K562 (cell line): ENCODE measurements around the gene AFG1L. TPM values are rescaled to one million over a fixed set of nuclear protein-coding genes. Genes with fewer than 3 reads are reported as not detected.

Experiments
- BCL6 ChIP-seq: fragments of 250-450 bp; sonication (Bioruptor Pico); IDR thresholded peaks from 2 replicates; pipeline ENCODE4 v1.4.0; 2020
- CBX3 ChIP-seq, 2 experiments: IDR thresholded peaks; 1 replicate in 1 of 2; 2 replicates in 1 of 2; pipeline ENCODE4 v1.6.1; 2012; ENCODE audit warnings: inconsistent platforms in 2 of 2, low read length in 2 of 2, borderline replicate concordance in 1 of 2, control low read depth in 1 of 2
- CTBP1 ChIP-seq: fragments of 450-650 bp; IDR thresholded peaks from 2 replicates; pipeline ENCODE4 v1.6.1; 2016; ENCODE audit warnings: borderline replicate concordance
- IRF2 ChIP-seq: sonication (generic); formaldehyde crosslinking; IDR thresholded peaks from 2 replicates; pipeline ENCODE4 v1.8.1; 2022; ENCODE audit warnings: mild to moderate bottlenecking, missing genetic modification reagents
- JUND ChIP-seq, 2 experiments: IDR thresholded peaks; 2 replicates in 1 of 2; 3 replicates in 1 of 2; pipeline ENCODE4 v1.6.1; 2011; ENCODE audit warnings: borderline replicate concordance in 2 of 2, low read depth in 2 of 2, low read length in 2 of 2, improper control_type of control experiment in 1 of 2, missing biosample characterization in 1 of 2, missing genetic modification characterization in 1 of 2, missing genetic modification reagents in 1 of 2
- KAT2B ChIP-seq: IDR thresholded peaks from one replicate; pipeline ENCODE4 v1.6.1; 2012; ENCODE audit warnings: low read depth, mild to moderate bottlenecking, control low read depth, inconsistent platforms, low read length, moderate library complexity
- POLR2B ChIP-seq: fragments of 450-650 bp; IDR thresholded peaks from 2 replicates; pipeline ENCODE4 v1.6.1; 2018; ENCODE audit warnings: low read depth; ENCODE audit not compliant: partially characterized antibody
- SAFB ChIP-seq: fragments of 200-400 bp; formaldehyde crosslinking; IDR thresholded peaks from 2 replicates; pipeline ENCODE4 v1.6.1; 2017; ENCODE audit warnings: low read depth, low read length, borderline replicate concordance
- SOX6 ChIP-seq: fragments of 450-650 bp; IDR thresholded peaks from 2 replicates; pipeline ENCODE4 v1.6.1; 2014; ENCODE audit warnings: mild to moderate bottlenecking
- SRSF7 ChIP-seq: fragments of 200-400 bp; formaldehyde crosslinking; optimal IDR thresholded peaks from 2 replicates; pipeline ENCODE3; 2017; ENCODE audit warnings: mild to moderate bottlenecking, low read depth, low read length
- TAF7 ChIP-seq: fragments of 450-650 bp; IDR thresholded peaks from 2 replicates; pipeline ENCODE4 v1.6.1; 2016; ENCODE audit warnings: missing genetic modification characterization, missing compliant biosample characterization
- ZNF280A ChIP-seq: fragments of 450-650 bp; IDR thresholded peaks from 2 replicates; pipeline ENCODE4 v1.6.1; 2018; ENCODE audit warnings: mild to moderate bottlenecking, low read depth; ENCODE audit not compliant: partially characterized antibody
- ZNF551 ChIP-seq: fragments of 250-450 bp; sonication (Bioruptor Pico); IDR thresholded peaks from 2 replicates; pipeline ENCODE4 v1.5.0; 2021; ENCODE audit warnings: mild to moderate bottlenecking, moderate library complexity
- ZNF583 ChIP-seq: fragments of 250-450 bp; sonication (Bioruptor Pico); IDR thresholded peaks from 2 replicates; pipeline ENCODE4 v1.4.0; 2020
- ZNF79 ChIP-seq: fragments of 250-450 bp; sonication (Bioruptor Pico); IDR thresholded peaks from 2 replicates; pipeline ENCODE4 v1.4.0; 2020; ENCODE audit warnings: low read depth, mild to moderate bottlenecking, moderate library complexity
- polyA plus RNA-seq, 8 experiments: library from polyadenylated mRNA; depleted of rRNA in 4 of 8; stranded (reverse) in 5 of 8; unstranded in 3 of 8; fragments of >200 nt; fragmentation: Nextera tagmentation in 2 of 8; fragmentation: Illumina TruSeq in 1 of 8; extraction: Ambion mirVana in 2 of 8; extraction: Trizol in 1 of 8; gene quantifications; 2 replicates each; pipeline versions ENCODE4 v1.2.1 to v1.2.3, GENCODE V29; 2011 to 2014; ENCODE audit warnings: inconsistent platforms in 1 of 8, missing spikeins in 1 of 8
- total RNA-seq, 7 experiments: library from RNA; depleted of rRNA in 6 of 7; stranded (reverse); fragments of >200 nt in 6 of 7; fragmentation: Illumina TruSeq in 2 of 7; extraction: Trizol in 2 of 7; gene quantifications; 2 replicates each; pipeline versions ENCODE4 v1.2.1 to v1.2.3, GENCODE V29; 2011 to 2021; ENCODE audit warnings: low replicate concordance in 1 of 7
- TF ChIP-seq, protein P1 (sequence below): fragments of 250-450 bp; sonication (Bioruptor Pico); IDR thresholded peaks from 2 replicates; pipeline ENCODE4 v1.8.0; 2021; ENCODE audit warnings: borderline replicate concordance, mild to moderate bottlenecking, moderate library complexity; ENCODE audit not compliant: poor library complexity, severe bottlenecking
- TF ChIP-seq, protein P2 (sequence below): fragments of 450-650 bp; conservative IDR thresholded peaks from 2 replicates; pipeline ENCODE4 v1.6.1; 2016; ENCODE audit warnings: missing genetic modification characterization, low read depth, mild to moderate bottlenecking, missing compliant biosample characterization, moderate library complexity
- TF ChIP-seq, protein P3 (sequence below): fragments of 250-450 bp; sonication (Bioruptor Pico); IDR thresholded peaks from 2 replicates; pipeline ENCODE4 v1.5.0; 2020; ENCODE audit warnings: mild to moderate bottlenecking
- TF ChIP-seq, protein P4 (sequence below): fragments of 250-450 bp; sonication (Bioruptor Pico); IDR thresholded peaks from 2 replicates; pipeline ENCODE4 v1.9.0; 2021; ENCODE audit warnings: mild to moderate bottlenecking, inconsistent platforms

AFG1L gene
- total and polyA plus RNA-seq, 9 of the 15 experiments (the other 6 are each of a cell fraction or from before 2014, with no cell fraction given), result 2.2 to 15.5 (median 5.8) TPM

DNA sequence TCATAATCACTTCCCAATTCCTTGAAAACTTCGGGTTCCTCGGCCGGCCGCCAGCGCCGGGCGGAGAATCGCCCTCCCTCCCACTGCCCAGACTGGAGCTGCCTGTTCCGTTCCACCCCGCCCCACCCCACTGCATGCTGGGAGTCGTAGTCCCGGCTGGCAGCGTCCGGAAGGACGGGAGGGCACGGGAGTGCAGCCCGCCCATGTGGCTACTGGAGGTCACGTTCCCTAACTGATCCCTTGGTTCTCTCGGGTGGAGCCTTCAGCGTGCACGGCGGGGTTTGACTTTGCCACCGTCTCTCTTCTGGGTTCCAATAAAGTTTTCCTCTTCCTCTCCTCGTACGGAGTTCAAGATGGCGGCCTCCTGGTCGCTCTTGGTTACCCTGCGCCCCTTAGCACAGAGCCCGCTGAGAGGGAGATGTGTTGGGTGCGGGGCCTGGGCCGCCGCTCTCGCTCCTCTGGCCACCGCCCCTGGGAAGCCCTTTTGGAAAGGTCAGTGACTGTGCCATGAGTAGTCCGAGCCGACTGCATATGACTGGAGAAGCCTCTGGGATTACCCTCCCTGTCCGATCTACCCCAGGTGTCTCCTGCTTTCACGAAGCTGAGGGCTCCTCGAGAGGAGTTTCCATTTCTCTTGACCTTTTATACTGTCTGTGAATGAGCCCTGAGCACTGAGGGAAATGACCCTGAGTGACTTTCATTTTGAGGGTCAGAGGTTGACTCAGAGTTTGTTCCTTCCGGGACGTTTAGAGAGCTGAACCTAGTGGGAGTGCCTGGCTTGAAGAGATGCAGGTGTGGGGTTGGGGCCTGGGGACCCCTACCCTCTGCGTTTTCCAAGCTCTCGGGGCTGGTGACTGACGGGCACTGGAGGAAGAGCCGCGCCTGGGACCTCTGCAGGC lies at the start of gene AFG1L (continued):
- no peak for TF ChIP-seq ZNF280A
- TF ChIP-seq POLR2B, result peak; percentile 55
- TF ChIP-seq, protein P1, sequence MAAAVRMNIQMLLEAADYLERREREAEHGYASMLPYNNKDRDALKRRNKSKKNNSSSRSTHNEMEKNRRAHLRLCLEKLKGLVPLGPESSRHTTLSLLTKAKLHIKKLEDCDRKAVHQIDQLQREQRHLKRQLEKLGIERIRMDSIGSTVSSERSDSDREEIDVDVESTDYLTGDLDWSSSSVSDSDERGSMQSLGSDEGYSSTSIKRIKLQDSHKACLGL (CRISPR knock-in tag), result no peak
- TF ChIP-seq JUND (IDR thresholded peaks at IDR 0.05; ENCODE audit: borderline replicate concordance, low read depth, low read length), result peak; percentile 57
- TF ChIP-seq JUND (tag; IDR thresholded peaks at IDR 0.05; ENCODE audit: borderline replicate concordance, low read depth, low read length), result peak; percentile 36; the same call in 2 of the 3 replicates
- no peak for TF ChIP-seq CBX3 (IDR thresholded peaks at IDR 0.05; ENCODE audit: borderline replicate concordance in 1 of 2, low read length in 2 of 2)
- no peak for TF ChIP-seq KAT2B
- no peak for TF ChIP-seq BCL6 (CRISPR knock-in tag)
- TF ChIP-seq TAF7, result peak; percentile 88
- no peak for TF ChIP-seq ZNF79 (CRISPR knock-in tag)
- no peak for TF ChIP-seq SRSF7
- no peak for TF ChIP-seq IRF2 (CRISPR knock-in tag)
- TF ChIP-seq SOX6, result peak; percentile 23; the same call in 1 of the 2 replicates
- no peak for TF ChIP-seq ZNF551 (CRISPR knock-in tag)
- no peak for TF ChIP-seq ZNF583 (CRISPR knock-in tag)
- peak; percentile 45 for TF ChIP-seq CTBP1
- TF ChIP-seq, protein P2, sequence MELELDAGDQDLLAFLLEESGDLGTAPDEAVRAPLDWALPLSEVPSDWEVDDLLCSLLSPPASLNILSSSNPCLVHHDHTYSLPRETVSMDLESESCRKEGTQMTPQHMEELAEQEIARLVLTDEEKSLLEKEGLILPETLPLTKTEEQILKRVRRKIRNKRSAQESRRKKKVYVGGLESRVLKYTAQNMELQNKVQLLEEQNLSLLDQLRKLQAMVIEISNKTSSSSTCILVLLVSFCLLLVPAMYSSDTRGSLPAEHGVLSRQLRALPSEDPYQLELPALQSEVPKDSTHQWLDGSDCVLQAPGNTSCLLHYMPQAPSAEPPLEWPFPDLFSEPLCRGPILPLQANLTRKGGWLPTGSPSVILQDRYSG (tag), result no peak
- TF ChIP-seq, protein P3, sequence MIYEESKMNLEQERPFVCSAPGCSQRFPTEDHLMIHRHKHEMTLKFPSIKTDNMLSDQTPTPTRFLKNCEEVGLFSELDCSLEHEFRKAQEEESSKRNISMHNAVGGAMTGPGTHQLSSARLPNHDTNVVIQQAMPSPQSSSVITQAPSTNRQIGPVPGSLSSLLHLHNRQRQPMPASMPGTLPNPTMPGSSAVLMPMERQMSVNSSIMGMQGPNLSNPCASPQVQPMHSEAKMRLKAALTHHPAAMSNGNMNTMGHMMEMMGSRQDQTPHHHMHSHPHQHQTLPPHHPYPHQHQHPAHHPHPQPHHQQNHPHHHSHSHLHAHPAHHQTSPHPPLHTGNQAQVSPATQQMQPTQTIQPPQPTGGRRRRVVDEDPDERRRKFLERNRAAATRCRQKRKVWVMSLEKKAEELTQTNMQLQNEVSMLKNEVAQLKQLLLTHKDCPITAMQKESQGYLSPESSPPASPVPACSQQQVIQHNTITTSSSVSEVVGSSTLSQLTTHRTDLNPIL (CRISPR knock-in tag), result no peak
- TF ChIP-seq, protein P4, sequence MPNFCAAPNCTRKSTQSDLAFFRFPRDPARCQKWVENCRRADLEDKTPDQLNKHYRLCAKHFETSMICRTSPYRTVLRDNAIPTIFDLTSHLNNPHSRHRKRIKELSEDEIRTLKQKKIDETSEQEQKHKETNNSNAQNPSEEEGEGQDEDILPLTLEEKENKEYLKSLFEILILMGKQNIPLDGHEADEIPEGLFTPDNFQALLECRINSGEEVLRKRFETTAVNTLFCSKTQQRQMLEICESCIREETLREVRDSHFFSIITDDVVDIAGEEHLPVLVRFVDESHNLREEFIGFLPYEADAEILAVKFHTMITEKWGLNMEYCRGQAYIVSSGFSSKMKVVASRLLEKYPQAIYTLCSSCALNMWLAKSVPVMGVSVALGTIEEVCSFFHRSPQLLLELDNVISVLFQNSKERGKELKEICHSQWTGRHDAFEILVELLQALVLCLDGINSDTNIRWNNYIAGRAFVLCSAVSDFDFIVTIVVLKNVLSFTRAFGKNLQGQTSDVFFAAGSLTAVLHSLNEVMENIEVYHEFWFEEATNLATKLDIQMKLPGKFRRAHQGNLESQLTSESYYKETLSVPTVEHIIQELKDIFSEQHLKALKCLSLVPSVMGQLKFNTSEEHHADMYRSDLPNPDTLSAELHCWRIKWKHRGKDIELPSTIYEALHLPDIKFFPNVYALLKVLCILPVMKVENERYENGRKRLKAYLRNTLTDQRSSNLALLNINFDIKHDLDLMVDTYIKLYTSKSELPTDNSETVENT, result no peak; the same call in 1 of the 2 replicates
- TF ChIP-seq SAFB, result no peak
